GM12872 (cell line): ENCODE measurements around the gene RNPS1.

Experiments used
- CTCF ChIP-seq: IDR thresholded peaks from 3 replicates; pipeline ENCODE4 v1.5.1; 2011; ENCODE audit warnings: low read depth, mild to moderate bottlenecking, low read length, moderate library complexity; ENCODE audit not compliant: insufficient read depth

RNPS1 gene

GRCh38 chr16:2273484-2273883, 5.6 kb upstream of the RNPS1 start:
- TF ChIP-seq CTCF = no peak

GRCh38 chr16:2271848-2272461, 4.0 kb upstream of the RNPS1 start:
- no peak for TF ChIP-seq CTCF

GRCh38 chr16:2270588-2271470, 2.9 kb upstream of the RNPS1 start:
- no peak for TF ChIP-seq CTCF

- no peak for TF ChIP-seq CTCF
Measured at GRCh38 chr16:2270070-2270462, 2.1 kb upstream of the RNPS1 start.

- no peak for TF ChIP-seq CTCF
Measured at GRCh38 chr16:2260250-2260649, 7.7 kb downstream of the RNPS1 start.

- TF ChIP-seq CTCF = no peak
Measured at GRCh38 chr16:2257726-2258125, 10.2 kb downstream of the RNPS1 start.

GRCh38 chr16:2256531-2257140, 11.3 kb downstream of the RNPS1 start:
- TF ChIP-seq CTCF = no peak
